Left lobe of liver (tissue), 2 donors: ENCODE measurements around the gene TP53I11. TPM values are rescaled to one million over a fixed set of nuclear protein-coding genes. Genes with fewer than 3 reads are reported as not detected.
A peak's percentile ranks its signal among the peaks of the same experiment; 100 is the strongest.

Experiments
- ATAC-seq: fragments of 200-7000 bp; cut with Tn5 transposase; one replicate; pipeline ENCODE4 v1.9.1; 2020; ENCODE audit warnings: mild to moderate bottlenecking, moderate library complexity
- DNase-seq: peaks from one replicate; pipeline ENCODE4 v3.0.0-alpha.2; 2020; ENCODE audit warnings: low spot score
- total RNA-seq: library from RNA; stranded (reverse); gene quantifications from one replicate; pipeline ENCODE4 v1.2.1, GENCODE V29; 2021
- donor health status: DM: no; HTN: no; CAD: no; lungs with moderate emphysema.
- donor health status: DM: no; HTN: yes; CAD: no.

Gene TP53I11
- total RNA-seq, 1 donor from 2014 or later, result 8.7 TPM

GRCh38 chr11:44941259-44942021 lies 9.2 kb downstream of the TP53I11 start:
- no peak for DNase-seq
- no peak for ATAC-seq

- no peak for DNase-seq
Observed at GRCh38 chr11:44940835-44941234, 9.8 kb downstream of the TP53I11 start.

GRCh38 chr11:44940404-44940803 lies 10.3 kb downstream of the TP53I11 start:
- ATAC-seq (no peak), DNase-seq (no peak)

More at GRCh38 chr11:44940835-44941234, 9.8 kb downstream of the TP53I11 start:
- no peak for ATAC-seq

GRCh38 chr11:44939673-44940395 lies 10.8 kb downstream of the TP53I11 start:
- no peak for ATAC-seq
- no peak for DNase-seq

- DNase-seq, result no peak
Observed at GRCh38 chr11:44938066-44938691, 12.5 kb downstream of the TP53I11 start.

GRCh38 chr11:44936951-44937543 lies 13.6 kb downstream of the TP53I11 start:
- ATAC-seq (no peak), DNase-seq (no peak)

More at GRCh38 chr11:44938066-44938691, 12.5 kb downstream of the TP53I11 start:
- ATAC-seq, result no peak

GRCh38 chr11:44936525-44936924 lies 14.2 kb downstream of the TP53I11 start:
- DNase-seq, result peak; percentile 80
- ATAC-seq, result peak; percentile 96

- no peak for DNase-seq
- no peak for ATAC-seq
Observed at GRCh38 chr11:44934735-44935250, 15.9 kb downstream of the TP53I11 start.

GRCh38 chr11:44934110-44934509 lies 16.6 kb downstream of the TP53I11 start:
- DNase-seq, result no peak
- no peak for ATAC-seq

- no peak for DNase-seq
- no peak for ATAC-seq
Observed at GRCh38 chr11:44931466-44931865, 19.2 kb downstream of the TP53I11 start.

- ATAC-seq (no peak), DNase-seq (no peak)
Observed at GRCh38 chr11:44930588-44931302, 19.9 kb downstream of the TP53I11 start.

GRCh38 chr11:44928816-44929215 lies 21.9 kb downstream of the TP53I11 start:
- DNase-seq (no peak), ATAC-seq (no peak)

- DNase-seq (no peak), ATAC-seq (no peak)
Observed at GRCh38 chr11:44928144-44928543, 22.5 kb downstream of the TP53I11 start.

GRCh38 chr11:44927174-44927661 lies 23.5 kb downstream of the TP53I11 start:
- DNase-seq, result peak; percentile 69
- ATAC-seq, result peak; percentile 84

- ATAC-seq (no peak), DNase-seq (no peak)
Observed at GRCh38 chr11:44926036-44926435, 24.6 kb downstream of the TP53I11 start.

GRCh38 chr11:44923806-44924205 lies 26.9 kb downstream of the TP53I11 start:
- ATAC-seq, result no peak

GRCh38 chr11:44923115-44923514 lies 27.6 kb downstream of the TP53I11 start:
- no peak for ATAC-seq
- DNase-seq, result no peak

More at GRCh38 chr11:44923806-44924205, 26.9 kb downstream of the TP53I11 start:
- DNase-seq, result no peak

- ATAC-seq (no peak), DNase-seq (no peak)
Observed at GRCh38 chr11:44920451-44920850, 30.2 kb downstream of the TP53I11 start.

GRCh38 chr11:44917741-44918140 lies 32.9 kb downstream of the TP53I11 start:
- DNase-seq (no peak), ATAC-seq (no peak)

GRCh38 chr11:44916801-44917385 lies 33.8 kb downstream of the TP53I11 start:
- ATAC-seq (no peak), DNase-seq (no peak)
